GM19351 (cell line): ENCODE data around the gene IGSF22.
"Not testable (repeated sequence)": the region's sequence is repeated elsewhere in the genome, so short reads cannot be mapped to it uniquely, and the experiment has no call there.

Source experiments
- ATAC-seq: cut with Tn5 transposase; IDR thresholded peaks from one replicate; pipeline ENCODE4 v1.9.1; 2021; ENCODE audit warnings: mild to moderate bottlenecking, moderate library complexity; ENCODE audit not compliant: unreplicated experiment

IGSF22 gene

GRCh38 chr11:18692941-18693760, 32.8 kb downstream of the IGSF22 start:
- no peak for ATAC-seq

- not testable (repeated sequence) for ATAC-seq
Observed at GRCh38 chr11:18691467-18692140, 34.4 kb downstream of the IGSF22 start.

- ATAC-seq: no peak
Observed at GRCh38 chr11:18684267-18684666, 41.7 kb downstream of the IGSF22 start.

GRCh38 chr11:18682466-18682865, 43.5 kb downstream of the IGSF22 start:
- ATAC-seq: no peak

- not testable (repeated sequence) for ATAC-seq
Observed at GRCh38 chr11:18681949-18682348, 44.0 kb downstream of the IGSF22 start.

- no peak for ATAC-seq
Observed at GRCh38 chr11:18677560-18677959, 48.4 kb downstream of the IGSF22 start.

- ATAC-seq: no peak
Observed at GRCh38 chr11:18676803-18677202, 49.2 kb downstream of the IGSF22 start.

GRCh38 chr11:18672209-18672608, 53.8 kb downstream of the IGSF22 start:
- ATAC-seq: not testable (repeated sequence)

- ATAC-seq: no peak
Observed at GRCh38 chr11:18671246-18671645, 54.7 kb downstream of the IGSF22 start.

GRCh38 chr11:18669711-18670110, 56.3 kb downstream of the IGSF22 start:
- ATAC-seq: no peak

- no peak for ATAC-seq
Observed at GRCh38 chr11:18669219-18669596, 56.8 kb downstream of the IGSF22 start.

GRCh38 chr11:18668131-18668530, 57.9 kb downstream of the IGSF22 start:
- no peak for ATAC-seq

GRCh38 chr11:18665353-18665872, 60.6 kb downstream of the IGSF22 start:
- not testable (repeated sequence) for ATAC-seq

GRCh38 chr11:18657673-18658072, 68.3 kb downstream of the IGSF22 start:
- ATAC-seq: no peak
